WERI-Rb-1 (cell line): ENCODE data around the gene ADGRD2.

Experiments
- DNase-seq: peaks from one replicate; pipeline ENCODE4 v3.0.0-alpha.2; 2020
- H3K27ac ChIP-seq: fragments of 250-450 bp; sonication (Bioruptor Pico); 2 replicates; pipeline ENCODE4 v1.5.1; 2020; ENCODE audit warnings: mild to moderate bottlenecking, moderate library complexity
- H3K27me3 ChIP-seq: fragments of 250-450 bp; sonication (Bioruptor Pico); 2 replicates; pipeline ENCODE4 v1.5.1; 2021; ENCODE audit warnings: mild to moderate bottlenecking, low read depth, moderate library complexity; ENCODE audit not compliant: insufficient read depth, severe bottlenecking
- H3K36me3 ChIP-seq: fragments of 250-450 bp; sonication (Bioruptor Pico); 2 replicates; pipeline ENCODE4 v1.5.1; 2020; ENCODE audit warnings: mild to moderate bottlenecking, moderate library complexity
- H3K4me3 ChIP-seq: 2 replicates; pipeline ENCODE4 v1.5.1; 2011; ENCODE audit warnings: low read depth, mild to moderate bottlenecking, control low read depth, low read length
- H3K9me3 ChIP-seq: fragments of 250-450 bp; sonication (Bioruptor Pico); 2 replicates; pipeline ENCODE4 v1.5.1; 2021; ENCODE audit warnings: mild to moderate bottlenecking, moderate library complexity; ENCODE audit not compliant: severe bottlenecking
- CTCF ChIP-seq: IDR thresholded peaks from 2 replicates; pipeline ENCODE4 v1.5.1; 2011; ENCODE audit warnings: low read depth, mild to moderate bottlenecking, control low read depth, inconsistent platforms, low read length

The ADGRD2 gene

GRCh38 chr9:124498040-124498439, 47.8 kb downstream of the ADGRD2 start:
- no peak for TF ChIP-seq CTCF

GRCh38 chr9:124498499-124499146, 48.4 kb downstream of the ADGRD2 start:
- no peaks in the 10 kb centered on the region for H3K36me3 ChIP-seq
- no peak overlapping the region for H3K4me3 ChIP-seq
- H3K27me3 ChIP-seq = peaks cover 1% of the 10 kb centered on the region
- H3K9me3 ChIP-seq = peaks cover 1% of the 10 kb centered on the region
- no peak for DNase-seq
- TF ChIP-seq CTCF = no peak
- no peak overlapping the region for H3K27ac ChIP-seq

More at GRCh38 chr9:124498040-124498439, 47.8 kb downstream of the ADGRD2 start:
- H3K27me3 ChIP-seq = no peaks in the 10 kb centered on the region
- H3K9me3 ChIP-seq = no peaks in the 10 kb centered on the region
- H3K36me3 ChIP-seq = no peaks in the 10 kb centered on the region
- H3K4me3 ChIP-seq = no peak overlapping the region
- peak overlapping the region; percentile 14; the same call in 1 of the 2 replicates for H3K27ac ChIP-seq
- DNase-seq = no peak

- H3K27me3 ChIP-seq = peaks cover 7% of the 10 kb centered on the region
- H3K9me3 ChIP-seq = peaks cover 7% of the 10 kb centered on the region
- no peaks in the 10 kb centered on the region for H3K36me3 ChIP-seq
- no peak overlapping the region for H3K4me3 ChIP-seq
- DNase-seq = no peak
- H3K27ac ChIP-seq = no peak overlapping the region
- TF ChIP-seq CTCF = no peak
Observed at GRCh38 chr9:124499216-124499615, 49.0 kb downstream of the ADGRD2 start.

GRCh38 chr9:124500028-124500795, 50.0 kb downstream of the ADGRD2 start:
- Histone ChIP-seq H3K4me3 (no peak overlapping the region), H3K27me3 (peaks cover 13% of the 10 kb centered on the region)

GRCh38 chr9:124500796-124501611, 50.8 kb downstream of the ADGRD2 start:
- H3K9me3 ChIP-seq = peaks cover 7% of the 10 kb centered on the region
- no peak overlapping the region for H3K4me3 ChIP-seq
- H3K36me3 ChIP-seq = no peaks in the 10 kb centered on the region
- TF ChIP-seq CTCF = no peak
- peaks cover 13% of the 10 kb centered on the region for H3K27me3 ChIP-seq
- no peak for DNase-seq
- no peak overlapping the region for H3K27ac ChIP-seq

More at GRCh38 chr9:124500028-124500795, 50.0 kb downstream of the ADGRD2 start:
- Histone ChIP-seq H3K9me3 (peaks cover 7% of the 10 kb centered on the region), H3K27ac (no peak overlapping the region), H3K36me3 (no peaks in the 10 kb centered on the region)
- no peak for TF ChIP-seq CTCF
- DNase-seq = no peak
